ENCODE results near the gene GMCL1. TPM values are rescaled to one million over a fixed set of nuclear protein-coding genes. Genes with fewer than 3 reads are reported as not detected.

The GMCL1 gene
- total and polyA plus RNA-seq, 2 experiments from 2014 or later, result 13.2 to 46.5 TPM

- Histone ChIP-seq H3K27me3 (no peaks in the 10 kb centered on the region), H3K27ac (no peak overlapping the region), H3K36me3 (peaks cover 3% of the 10 kb centered on the region), H3K4me3 (peak overlapping the region; percentile 91), H3K9me3 (ENCODE audit: low read depth) (no peaks in the 10 kb centered on the region), H3K4me1 (ENCODE audit: low read depth) (peaks cover 5% of the 10 kb centered on the region)
- no peak for TF ChIP-seq CTCF (IDR thresholded peaks at IDR 0.05; ENCODE audit: low read depth, low read length)
- DNase-seq (ENCODE audit: low read depth in 1 of 2, low spot score in 1 of 2), result no peak
Measured at GRCh38 chr2:69916106-69916505, 86.6 kb downstream of the GMCL1 start.

GRCh38 chr2:69917852-69918251 lies 88.4 kb downstream of the GMCL1 start:
- no peak for TF ChIP-seq CTCF (IDR thresholded peaks at IDR 0.05; ENCODE audit: low read depth, low read length)
- Histone ChIP-seq H3K27me3 (no peaks in the 10 kb centered on the region), H3K4me3 (no peak overlapping the region), H3K27ac (no peak overlapping the region), H3K4me1 (ENCODE audit: low read depth) (peaks cover 5% of the 10 kb centered on the region), H3K9me3 (ENCODE audit: low read depth) (no peaks in the 10 kb centered on the region), H3K36me3 (peaks cover 13% of the 10 kb centered on the region)
- peak in 1 of 2 donors; percentile 93 for DNase-seq (ENCODE audit: low read depth in 1 of 2, low spot score in 1 of 2)

- no peak for DNase-seq (ENCODE audit: low read depth in 1 of 2, low spot score in 1 of 2)
- Histone ChIP-seq H3K27me3 (no peaks in the 10 kb centered on the region), H3K27ac (no peak overlapping the region), H3K4me1 (ENCODE audit: low read depth) (peaks cover 5% of the 10 kb centered on the region), H3K36me3 (peaks cover 17% of the 10 kb centered on the region), H3K4me3 (no peak overlapping the region), H3K9me3 (ENCODE audit: low read depth) (no peaks in the 10 kb centered on the region)
- TF ChIP-seq CTCF (IDR thresholded peaks at IDR 0.05; ENCODE audit: low read depth, low read length), result no peak
Measured at GRCh38 chr2:69918401-69918800, 88.9 kb downstream of the GMCL1 start.

- no peak for DNase-seq (ENCODE audit: low read depth in 1 of 2, low spot score in 1 of 2)
- H3K27ac ChIP-seq, result no peak overlapping the region
- no peak for TF ChIP-seq CTCF (IDR thresholded peaks at IDR 0.05; ENCODE audit: low read depth, low read length)
Measured at GRCh38 chr2:69923116-69923515, 93.7 kb downstream of the GMCL1 start.

GRCh38 chr2:69926849-69927515 lies 97.5 kb downstream of the GMCL1 start:
- no peak for TF ChIP-seq CTCF (IDR thresholded peaks at IDR 0.05; ENCODE audit: low read depth, low read length)
- Histone ChIP-seq H3K4me1 (ENCODE audit: low read depth) (no peaks in the 10 kb centered on the region), H3K27ac (no peak overlapping the region), H3K4me3 (no peak overlapping the region), H3K9me3 (ENCODE audit: low read depth) (no peaks in the 10 kb centered on the region), H3K36me3 (peaks cover 8% of the 10 kb centered on the region), H3K27me3 (no peaks in the 10 kb centered on the region)
- DNase-seq (ENCODE audit: low read depth in 1 of 2, low spot score in 1 of 2), result peak in 1 of 2 donors; percentile 95

More at GRCh38 chr2:69923116-69923515, 93.7 kb downstream of the GMCL1 start:
- no peak overlapping the region for H3K4me3 ChIP-seq
- peaks cover 17% of the 10 kb centered on the region for H3K36me3 ChIP-seq
- no peaks in the 10 kb centered on the region for H3K9me3 ChIP-seq (ENCODE audit: low read depth)
- no peaks in the 10 kb centered on the region for H3K27me3 ChIP-seq
- H3K4me1 ChIP-seq (ENCODE audit: low read depth), result no peaks in the 10 kb centered on the region

Other genes with a start within 250 kb of the GMCL1 start
- 47.4 and 50.0 TPM in 2 replicates for gene AAK1, start 185.9 kb upstream of the GMCL1 start, total RNA-seq
- 50.3 and 57.2 TPM in 2 replicates for gene AAK1, start 185.9 kb upstream of the GMCL1 start, polyA plus RNA-seq
- gene ANXA4, start 87.5 kb upstream of the GMCL1 start, total RNA-seq, result 11.0 and 18.0 TPM in 2 replicates
- gene ANXA4, start 87.5 kb upstream of the GMCL1 start, polyA plus RNA-seq, result 27.2 and 36.1 TPM in 2 replicates
- gene SNRNP27, start 64.3 kb downstream of the GMCL1 start, total RNA-seq, result 113 and 128 TPM in 2 replicates
- gene SNRNP27, start 64.3 kb downstream of the GMCL1 start, polyA plus RNA-seq, result 86.7 and 96.7 TPM in 2 replicates
- gene MXD1, start 85.4 kb downstream of the GMCL1 start, total RNA-seq, result 2.8 and 3.6 TPM in 2 replicates
- 6.5 and 10.0 TPM in 2 replicates for gene MXD1, start 85.4 kb downstream of the GMCL1 start, polyA plus RNA-seq
- gene ASPRV1, start 132.0 kb downstream of the GMCL1 start, total RNA-seq, result 3.8 TPM in 2 replicates
- gene ASPRV1, start 132.0 kb downstream of the GMCL1 start, polyA plus RNA-seq, result 1.6 and 4.2 TPM in 2 replicates